ENCODE measurements around the gene XCR1.
A peak's percentile ranks its signal among the peaks of the same experiment; 100 is the strongest.
"Not testable (repeated sequence)": the region's sequence is repeated elsewhere in the genome, so short reads cannot be mapped to it uniquely, and the experiment has no call there.

XCR1 gene

DNA sequence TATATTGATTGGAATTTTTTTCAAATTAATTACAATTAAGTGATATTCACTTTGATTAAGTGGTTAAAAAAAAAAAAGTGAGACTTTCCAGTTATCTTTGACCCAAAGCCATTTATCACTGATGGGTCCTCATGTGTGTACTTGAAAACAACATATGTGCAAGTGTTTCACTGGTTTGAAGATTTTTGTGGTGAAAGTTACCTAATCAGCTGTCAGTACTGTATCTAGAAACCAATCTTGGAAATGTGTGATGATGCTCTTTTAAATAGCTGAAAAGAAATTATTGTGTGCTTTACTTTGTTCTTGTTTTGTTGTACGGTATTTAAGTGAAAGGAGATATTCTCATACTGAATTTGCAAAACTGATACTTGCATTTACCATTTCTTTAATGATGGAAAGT is 11.6 kb upstream of the XCR1 start:
- no peak for DNase-seq (ENCODE audit: low read depth in 2 of 2)

DNA sequence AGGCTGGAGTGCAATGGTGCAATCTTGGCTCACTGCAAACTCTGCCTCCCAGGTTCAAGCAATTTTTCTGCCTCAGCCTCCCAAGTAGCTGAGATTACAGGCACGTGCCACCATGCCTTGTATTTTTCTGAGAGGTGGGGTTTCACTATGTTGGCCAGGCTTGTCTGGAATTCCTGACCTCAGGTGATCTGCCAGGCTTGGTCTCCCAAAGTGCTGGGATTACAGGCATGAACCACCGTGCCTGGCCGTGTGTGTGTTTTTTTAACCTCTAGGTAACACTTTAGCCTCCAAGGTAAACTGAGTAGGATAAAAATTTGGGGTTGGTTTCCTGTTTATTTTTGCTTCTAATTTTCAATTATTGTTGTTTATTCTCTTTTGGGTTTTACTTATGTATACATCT is 10.8 kb upstream of the XCR1 start:
- not testable (repeated sequence) for DNase-seq (ENCODE audit: low read depth in 2 of 2)

DNA sequence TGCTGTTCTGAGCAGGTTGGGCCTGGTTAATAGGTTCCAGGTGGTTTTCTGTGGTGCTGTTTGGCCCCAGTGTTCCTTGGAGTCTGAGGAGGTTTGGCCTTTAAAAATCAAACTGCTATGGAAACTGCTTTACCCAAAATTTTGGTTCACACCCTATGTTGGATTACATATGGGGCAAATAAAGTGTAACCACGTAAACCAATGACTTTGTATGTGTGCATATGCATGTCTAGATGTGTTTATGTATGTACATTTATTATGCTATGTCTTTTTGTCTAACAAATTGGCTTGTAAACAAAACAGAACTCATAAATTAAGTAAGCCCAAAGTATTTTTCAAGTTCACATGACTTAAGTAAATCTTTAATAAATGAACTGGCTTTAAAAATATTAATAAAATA is 8.9 kb upstream of the XCR1 start:
- DNase-seq (ENCODE audit: low read depth in 2 of 2), result no peak

DNA sequence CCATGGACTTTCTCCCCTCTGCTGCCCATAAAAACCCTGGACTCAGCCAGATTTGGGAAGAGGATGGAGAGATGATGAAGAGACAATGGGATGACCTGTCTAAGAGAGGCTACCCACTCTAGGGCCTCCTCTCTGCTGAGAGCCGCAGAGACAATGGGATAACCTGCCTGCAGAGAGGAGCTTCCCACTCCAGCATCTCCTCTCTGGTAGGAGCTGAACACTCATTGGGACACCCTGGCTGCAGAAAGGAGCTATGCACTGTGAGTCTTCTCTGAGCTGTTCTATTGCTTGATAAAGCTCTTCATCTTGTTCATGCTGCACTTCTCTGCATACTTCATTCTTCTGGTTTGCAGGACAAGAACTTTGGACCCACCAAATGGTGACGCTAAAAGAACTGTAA is 4.5 kb upstream of the XCR1 start:
- no peak for DNase-seq (ENCODE audit: low read depth in 2 of 2)

DNA sequence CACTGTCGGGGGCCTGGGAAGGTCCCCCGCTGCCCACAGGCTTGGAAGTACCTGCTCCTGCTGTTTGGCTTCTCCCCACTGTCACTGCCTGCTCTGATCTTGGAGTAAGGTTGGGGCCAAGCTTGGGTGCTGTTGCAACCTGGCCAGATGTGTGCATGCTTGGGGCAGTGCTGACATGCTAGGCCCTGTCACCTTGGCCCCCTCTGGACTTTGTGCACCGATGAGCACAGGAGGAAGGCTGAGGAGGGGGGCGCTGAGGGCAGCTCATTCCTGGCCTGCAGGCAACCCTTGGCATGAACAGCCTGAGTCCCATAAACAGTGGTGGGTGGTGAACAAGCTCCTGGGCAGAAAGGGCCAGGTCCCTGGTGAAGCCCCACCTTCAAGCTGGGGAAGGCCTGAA is 4.0 kb upstream of the XCR1 start:
- DNase-seq (ENCODE audit: low read depth in 2 of 2), result no peak

DNA sequence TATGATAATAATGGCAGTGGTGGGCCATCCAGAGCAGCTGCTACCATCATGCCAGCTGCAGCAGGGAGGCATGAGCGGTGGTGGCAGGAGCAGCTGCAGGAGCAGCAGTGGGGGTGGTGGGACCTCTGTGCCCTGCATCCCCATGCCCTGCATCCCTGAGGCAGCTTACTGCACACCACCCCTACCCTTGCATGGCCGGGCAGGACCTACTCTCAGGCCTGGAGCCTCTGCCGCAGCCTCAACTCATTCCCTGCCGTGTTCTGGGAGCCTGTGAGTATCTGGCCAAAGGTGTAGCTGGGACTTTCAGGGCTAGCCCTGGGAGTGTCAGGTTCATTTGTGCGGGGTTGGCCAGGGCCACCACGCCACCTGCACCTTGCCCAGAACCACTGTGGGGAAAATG is 3.3 kb upstream of the XCR1 start:
- DNase-seq (ENCODE audit: low read depth in 2 of 2), result no peak

DNA sequence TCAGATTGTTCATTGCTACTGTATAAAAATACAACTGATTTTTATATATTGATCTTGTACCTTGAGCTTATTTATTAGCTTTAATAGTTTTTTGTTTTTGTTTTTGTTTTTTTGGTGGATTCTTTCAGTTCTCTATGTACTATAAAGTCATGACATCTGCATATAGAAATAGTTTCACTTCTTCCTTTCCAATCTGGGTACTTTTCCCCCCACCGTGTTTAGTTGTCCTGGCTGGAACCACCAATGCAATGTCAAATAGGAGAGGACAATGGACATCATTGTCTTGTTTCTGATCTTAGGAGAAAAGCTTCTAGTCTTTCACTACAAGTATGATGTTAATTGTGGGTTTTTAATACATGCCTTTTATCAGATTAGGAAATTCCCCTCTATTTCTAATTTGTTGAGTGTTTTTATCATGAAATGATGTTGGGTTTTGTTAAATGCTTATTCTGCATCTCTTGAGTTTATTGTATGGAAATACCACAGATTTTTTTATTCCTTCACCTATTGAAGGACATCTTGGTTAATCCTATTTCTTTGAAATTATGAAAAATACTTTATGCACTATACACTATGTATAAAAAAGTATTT is 2.8 kb upstream of the XCR1 start:
- DNase-seq (ENCODE audit: low read depth in 2 of 2), result no peak

DNA sequence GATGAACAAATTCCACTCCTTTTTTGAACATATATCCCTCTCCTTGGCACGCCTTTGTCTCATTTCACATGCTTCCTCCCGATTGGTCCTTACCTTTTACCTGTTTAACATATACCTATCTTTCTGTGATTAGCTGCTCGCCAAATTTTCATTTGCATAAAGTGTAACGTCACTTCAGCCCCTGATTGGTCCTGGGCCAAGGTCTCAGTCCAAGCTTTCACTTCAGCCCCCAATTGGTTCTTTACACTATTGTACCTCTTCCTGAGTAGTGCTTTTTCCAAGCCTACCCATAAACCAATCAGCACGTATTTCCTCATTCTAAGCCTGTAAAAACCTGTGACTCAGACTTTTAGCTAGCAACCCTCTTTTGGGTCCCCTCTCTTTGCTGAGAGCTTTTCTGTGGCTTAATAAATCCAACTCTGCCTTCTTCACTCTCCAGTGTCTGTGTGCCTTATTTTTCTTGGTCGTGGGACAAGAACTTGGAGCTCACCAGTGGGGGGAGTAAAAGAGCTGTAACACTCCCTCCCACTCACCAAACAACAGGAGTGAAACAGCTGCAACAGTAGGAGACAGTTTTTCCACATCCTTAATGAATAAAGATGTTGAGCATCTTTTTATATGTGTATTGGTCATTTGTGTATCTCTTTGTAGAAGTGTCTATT is 584 bp upstream of the XCR1 start:
- DNase-seq (ENCODE audit: low read depth in 2 of 2), result no peak

DNA sequence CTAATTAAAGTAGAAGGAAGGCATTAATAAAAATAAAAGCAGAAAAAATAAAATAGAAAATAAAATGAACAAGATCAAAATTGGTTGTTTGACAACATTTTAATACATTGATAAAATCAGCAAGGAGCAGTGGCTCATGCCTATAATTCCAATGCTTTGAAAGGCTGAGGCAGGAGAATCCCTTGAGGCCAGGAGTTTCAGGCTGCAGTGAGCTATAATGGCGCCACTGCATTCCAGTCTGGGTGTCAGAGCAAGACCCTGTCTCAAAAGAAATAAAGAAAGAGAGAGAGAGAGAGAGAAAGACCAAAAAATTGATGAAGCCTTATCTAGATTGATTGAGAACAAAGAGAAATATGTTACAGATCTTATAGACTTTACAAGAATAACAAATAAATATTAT is 2.1 kb downstream of the XCR1 start:
- no peak for DNase-seq (ENCODE audit: low read depth in 2 of 2)

DNA sequence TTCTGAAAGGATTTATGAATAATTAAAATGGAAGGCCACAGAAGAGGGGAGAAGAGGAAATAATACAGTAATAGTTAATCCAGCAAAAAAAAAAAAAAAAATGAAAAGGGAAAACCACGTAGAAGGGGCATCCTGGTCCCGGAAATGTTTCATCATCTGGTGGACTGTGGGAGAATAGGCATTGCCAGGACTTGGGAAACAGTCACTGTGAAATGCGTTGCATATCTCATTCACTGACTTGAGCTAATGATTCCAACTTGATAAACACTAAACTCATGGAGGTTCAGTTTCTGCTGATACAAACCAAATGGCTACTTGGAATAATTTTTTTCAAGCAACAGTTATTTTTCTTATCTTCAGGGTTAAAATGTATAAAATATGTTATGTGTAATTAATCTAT is 3.2 kb downstream of the XCR1 start:
- DNase-seq (ENCODE audit: low read depth in 2 of 2), result no peak

DNA sequence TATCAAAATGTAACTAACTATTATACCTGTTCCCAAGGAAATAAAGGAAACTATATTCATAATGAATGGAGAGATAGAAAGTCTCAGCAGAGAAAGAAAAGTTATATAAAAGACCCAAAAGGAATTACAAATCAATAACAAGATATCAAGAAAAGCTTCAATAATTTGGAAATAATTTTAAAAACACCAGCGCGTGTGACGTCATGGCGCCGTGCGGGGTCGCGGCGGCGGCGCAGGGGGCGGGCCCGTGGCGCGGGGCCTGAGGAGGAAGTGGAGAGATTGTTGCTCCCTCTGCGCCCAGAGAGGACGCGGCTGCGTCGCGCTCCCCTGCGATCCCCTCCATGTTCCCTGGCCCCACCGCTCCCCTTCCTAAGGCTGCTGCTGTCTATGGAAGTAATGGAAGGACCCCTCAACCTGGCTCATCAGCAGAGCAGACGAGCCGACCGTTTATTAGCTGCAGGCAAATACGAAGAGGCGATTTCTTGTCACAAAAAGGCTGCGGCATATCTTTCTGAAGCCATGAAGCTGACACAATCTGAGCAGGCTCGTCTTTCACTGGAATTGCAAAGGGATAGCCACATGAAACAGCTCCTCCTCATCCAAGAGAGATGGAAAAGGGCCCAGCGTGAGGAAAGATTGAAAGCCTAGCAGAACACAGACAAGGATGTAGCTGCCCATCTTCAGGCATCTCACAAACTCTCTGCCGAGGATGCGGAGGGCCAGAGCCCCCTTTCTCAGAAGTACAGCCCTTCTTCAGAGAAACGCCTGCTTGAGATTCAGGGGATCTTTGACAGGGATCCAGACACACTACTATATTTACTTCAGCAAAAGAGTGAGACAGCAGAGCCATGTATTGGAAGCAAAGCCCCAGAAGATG is 4.1 kb downstream of the XCR1 start:
- DNase-seq (ENCODE audit: low read depth in 2 of 2), result no peak

DNA sequence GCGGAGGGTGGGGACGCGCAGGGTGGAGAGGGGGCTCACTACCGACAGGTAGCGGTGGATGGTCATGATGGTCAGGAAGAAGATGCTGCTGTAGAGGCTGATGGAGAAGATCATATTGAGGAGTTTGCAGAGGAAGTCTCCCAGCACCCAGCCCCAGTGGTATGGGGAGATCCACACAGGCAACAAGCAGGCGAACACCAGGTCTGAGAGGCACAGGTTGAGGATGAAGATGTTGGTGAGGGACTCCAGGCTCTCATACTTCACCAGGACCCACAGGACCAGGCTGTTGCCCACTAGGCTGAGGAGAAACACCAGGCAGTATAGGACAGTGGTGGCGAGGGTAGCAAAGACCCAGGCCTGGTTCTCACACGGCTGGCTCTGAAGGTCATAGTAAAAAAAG is 5.8 kb downstream of the XCR1 start:
- DNase-seq (ENCODE audit: low read depth in 2 of 2), result no peak

DNA sequence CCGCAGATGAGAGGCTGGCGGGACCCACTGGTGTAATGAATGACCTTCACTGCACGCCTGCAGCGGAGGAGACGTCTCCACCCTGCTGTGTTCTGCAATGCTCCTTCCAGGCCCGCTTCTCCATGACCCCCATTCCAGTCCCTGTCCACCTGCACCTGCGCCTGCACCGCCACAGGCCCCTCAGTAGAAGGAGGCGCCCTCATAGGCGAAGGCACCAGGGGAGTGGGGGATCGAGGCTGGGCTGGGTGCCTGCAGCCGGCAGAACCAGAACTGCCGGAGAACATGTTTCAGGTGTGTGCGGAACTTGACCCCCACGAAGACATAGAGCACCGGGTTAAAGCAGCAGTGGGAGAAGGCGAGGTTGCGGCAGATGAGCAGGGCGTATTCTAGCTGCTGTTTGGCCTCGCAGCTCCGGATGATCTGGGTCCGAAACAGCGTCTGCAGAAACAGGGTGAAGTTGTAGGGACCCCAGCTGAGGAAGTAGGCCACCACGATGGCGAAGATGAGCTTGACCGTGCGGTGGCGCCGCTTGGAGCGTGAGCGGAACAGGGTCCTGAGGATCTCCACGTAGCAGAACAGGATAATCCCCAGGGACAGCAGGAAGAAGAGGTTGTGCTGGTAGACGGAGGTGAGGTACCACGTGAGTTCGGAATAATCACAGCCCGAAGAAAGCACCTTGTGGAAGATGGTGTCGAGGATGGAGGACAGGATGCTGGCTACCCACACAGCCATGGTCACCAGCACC is 6.3 kb downstream of the XCR1 start:
- DNase-seq (ENCODE audit: low read depth in 2 of 2), result no peak

DNA sequence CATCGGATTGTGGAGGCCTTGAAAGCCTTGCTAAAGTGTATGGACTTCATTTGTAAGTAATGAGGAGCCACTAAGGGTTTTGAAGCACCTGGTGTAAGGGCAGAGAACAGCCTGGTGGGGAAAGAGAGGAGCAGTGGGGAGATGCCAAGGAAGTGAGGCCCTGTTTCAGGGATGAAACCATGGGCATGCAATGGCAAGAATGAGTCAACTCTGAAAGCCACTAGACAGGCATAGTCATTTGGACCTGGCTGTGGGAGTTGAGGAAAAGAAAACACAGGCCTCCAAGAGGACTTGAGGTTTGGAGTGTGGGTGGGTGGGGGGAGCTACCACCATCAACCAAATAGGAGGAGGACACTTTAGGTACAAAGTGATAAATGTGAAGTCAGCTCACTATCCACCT is 7.6 kb downstream of the XCR1 start:
- DNase-seq (ENCODE audit: low read depth in 2 of 2), result peak in 1 of 2 donors; percentile 10

DNA sequence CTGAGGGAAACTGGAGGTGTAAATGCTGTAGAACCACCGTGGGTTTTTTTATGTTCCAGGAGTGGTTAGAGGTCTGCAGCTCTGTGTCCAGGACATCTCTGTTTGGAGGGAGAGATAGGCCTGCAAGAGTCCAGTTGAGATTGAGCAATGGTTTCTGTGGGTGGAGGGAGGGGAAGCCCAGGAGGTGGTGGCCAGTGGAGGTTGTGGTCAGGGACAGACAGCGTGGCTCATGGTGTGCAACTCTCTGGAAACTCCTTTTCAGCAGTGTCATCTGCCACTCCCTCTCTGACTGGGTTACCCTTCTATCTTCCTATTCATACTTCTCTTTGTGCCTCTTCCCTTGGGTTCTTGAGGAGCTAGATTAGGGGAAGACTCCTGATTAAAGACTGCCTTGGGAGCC is 9.6 kb downstream of the XCR1 start:
- no peak for DNase-seq (ENCODE audit: low read depth in 2 of 2)

DNA sequence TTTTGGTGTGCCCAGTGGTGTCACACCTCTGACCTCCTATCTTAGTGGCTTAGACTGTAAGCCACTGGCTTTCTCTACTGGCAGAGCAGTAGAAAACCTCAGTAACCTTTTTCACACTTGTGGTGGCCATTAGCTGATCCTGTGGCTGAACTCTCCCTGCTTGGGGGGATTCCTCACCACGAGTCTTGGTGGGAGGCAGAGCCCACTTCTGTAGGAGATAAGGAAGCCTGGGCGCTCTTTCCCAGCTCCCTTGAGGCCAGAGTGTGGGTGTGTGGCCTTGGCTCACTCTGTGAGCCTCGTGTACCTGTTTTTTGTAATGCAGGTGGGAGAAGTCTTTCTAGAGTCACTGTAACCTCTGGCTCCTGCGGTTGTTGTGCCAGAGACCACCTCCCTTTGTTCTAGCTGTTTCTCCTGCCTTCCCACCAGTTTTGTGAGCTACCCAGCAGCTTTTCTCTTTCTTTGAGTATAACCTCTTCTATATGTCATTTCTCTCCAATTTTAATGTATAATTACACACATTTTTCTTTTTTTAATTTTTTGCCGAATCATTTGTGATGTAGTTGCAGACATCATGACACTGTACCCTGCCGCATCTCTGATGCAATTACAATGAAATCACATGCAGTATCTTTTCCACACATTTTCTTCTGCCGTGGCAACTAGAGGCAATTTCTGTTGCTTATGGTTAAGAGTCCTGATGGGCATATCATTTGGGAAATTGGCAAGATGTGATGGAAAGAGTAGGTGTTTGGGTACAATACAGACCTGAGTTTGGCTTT is 13.8 kb downstream of the XCR1 start:
- no peak for DNase-seq (ENCODE audit: low read depth in 2 of 2)

DNA sequence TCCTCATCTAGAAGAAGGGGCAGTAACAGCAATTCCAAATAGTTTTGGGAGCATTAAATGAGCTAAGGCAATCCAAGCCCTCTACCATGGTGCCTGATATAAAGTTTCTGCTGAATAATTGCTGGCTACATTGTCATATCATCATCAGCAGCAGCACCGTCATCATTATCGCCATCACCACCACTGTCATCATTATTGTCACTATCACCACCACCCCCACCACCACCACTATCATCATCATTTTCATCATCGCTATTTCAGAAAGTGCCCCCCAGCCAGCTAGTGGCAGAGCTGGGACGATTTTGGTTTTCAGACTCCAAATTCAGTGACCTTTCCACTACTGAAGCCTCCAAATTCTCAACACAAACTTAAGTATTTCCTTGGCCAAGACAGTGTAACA is 15.0 kb downstream of the XCR1 start:
- no peak for DNase-seq (ENCODE audit: low read depth in 2 of 2)

DNA sequence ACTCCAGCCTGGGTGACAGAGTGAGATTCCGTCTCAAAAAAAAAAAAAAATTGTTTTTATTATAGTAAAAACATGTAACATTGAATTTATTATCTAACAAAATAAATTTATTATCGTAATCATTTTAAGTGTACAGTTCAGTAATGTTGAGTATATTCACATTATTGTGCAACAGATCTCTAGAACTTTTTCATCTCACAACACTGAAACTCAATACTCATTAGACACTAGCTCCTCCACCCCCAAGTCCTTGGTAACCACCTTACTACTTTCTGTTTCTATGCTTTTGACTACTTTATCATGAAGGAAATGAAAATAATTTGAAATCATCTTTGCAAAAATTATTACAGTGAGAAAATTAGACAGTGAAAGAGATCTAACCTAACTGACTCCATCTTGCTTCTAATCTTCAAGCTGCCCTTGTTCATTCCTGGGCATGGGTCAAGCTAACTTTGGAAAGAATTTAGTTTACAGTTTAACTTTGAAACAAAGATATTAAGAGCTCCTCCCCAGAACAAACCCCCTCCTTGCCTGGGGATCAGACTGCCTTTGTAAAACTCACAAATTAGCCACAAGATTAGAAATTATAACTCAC is 16.7 kb downstream of the XCR1 start:
- DNase-seq (ENCODE audit: low read depth in 2 of 2), result no peak

DNA sequence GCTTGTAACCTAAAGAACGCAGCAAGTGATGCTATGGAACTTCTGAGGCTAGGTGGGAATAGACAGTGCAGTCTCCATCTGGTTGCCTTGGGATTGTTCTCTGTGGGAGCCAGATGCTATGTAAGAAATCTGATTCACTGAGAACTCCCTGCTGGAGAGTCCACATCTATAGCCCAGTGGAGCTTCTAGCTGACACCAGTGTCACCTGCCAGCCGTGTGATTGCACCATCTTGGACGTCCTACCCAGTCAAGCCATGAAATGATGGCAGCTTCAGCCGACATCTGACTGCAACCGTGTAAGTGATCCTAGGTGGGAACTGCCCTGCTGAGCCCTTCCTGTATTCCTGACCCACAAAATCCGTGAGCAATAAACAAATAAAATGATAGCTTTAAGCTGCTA is 19.2 kb downstream of the XCR1 start:
- no peak for DNase-seq (ENCODE audit: low read depth in 2 of 2)

DNA sequence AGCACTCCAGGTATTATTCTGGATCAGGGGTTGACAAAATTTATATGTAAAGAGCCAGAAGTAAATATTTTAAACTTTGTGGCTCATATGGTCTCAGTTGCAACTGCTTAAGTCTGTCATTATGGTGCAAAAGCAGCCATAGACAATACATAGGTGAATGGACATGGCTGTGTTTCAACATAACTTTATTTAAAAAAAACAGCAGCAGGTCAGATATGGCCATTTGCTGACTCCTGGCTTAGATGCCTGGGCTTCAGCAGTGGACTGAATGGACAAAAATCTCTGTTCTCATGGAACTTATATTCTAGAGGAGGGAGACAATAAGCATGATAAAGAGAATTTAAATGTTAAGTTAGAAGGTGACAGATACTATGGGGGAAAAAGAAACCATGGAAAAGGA is 20.0 kb downstream of the XCR1 start:
- no peak for DNase-seq (ENCODE audit: low read depth in 2 of 2)

All from activated CD4-positive, alpha-beta T cell treated with anti-CD3 and anti-CD28 coated beads for 24 hours (primary cell).